ENCODE measurements around the gene ENKD1.

Gene ENKD1

GRCh38 chr16:67662653-67663010 lies 3.9 kb downstream of the ENKD1 start:
- no peak for DNase-seq

DNA sequence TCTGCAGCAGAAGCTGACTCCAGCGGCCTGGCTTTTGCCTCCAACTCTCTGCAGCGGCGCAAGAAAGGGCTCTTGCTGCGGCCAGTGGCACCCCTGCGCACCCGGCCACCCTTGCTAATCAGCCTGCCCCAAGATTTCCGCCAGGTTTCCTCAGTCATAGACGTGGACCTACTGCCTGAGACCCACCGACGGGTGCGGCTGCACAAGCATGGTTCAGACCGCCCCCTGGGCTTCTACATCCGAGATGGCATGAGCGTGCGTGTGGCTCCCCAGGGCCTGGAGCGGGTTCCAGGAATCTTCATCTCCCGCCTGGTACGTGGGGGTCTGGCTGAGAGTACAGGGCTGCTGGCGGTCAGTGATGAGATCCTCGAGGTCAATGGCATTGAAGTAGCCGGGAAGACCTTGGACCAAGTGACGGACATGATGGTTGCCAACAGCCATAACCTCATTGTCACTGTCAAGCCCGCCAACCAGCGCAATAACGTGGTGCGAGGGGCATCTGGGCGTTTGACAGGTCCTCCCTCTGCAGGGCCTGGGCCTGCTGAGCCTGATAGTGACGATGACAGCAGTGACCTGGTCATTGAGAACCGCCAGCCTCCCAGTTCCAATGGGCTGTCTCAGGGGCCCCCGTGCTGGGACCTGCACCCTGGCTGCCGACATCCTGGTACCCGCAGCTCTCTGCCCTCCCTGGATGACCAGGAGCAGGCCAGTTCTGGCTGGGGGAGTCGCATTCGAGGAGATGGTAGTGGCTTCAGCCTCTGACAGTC lies 4.5 kb downstream of the ENKD1 start:
- DNase-seq, result no peak

- peak; percentile 22 for DNase-seq
Observed at GRCh38 chr16:67661101-67661761, 5.3 kb downstream of the ENKD1 start.

DNA sequence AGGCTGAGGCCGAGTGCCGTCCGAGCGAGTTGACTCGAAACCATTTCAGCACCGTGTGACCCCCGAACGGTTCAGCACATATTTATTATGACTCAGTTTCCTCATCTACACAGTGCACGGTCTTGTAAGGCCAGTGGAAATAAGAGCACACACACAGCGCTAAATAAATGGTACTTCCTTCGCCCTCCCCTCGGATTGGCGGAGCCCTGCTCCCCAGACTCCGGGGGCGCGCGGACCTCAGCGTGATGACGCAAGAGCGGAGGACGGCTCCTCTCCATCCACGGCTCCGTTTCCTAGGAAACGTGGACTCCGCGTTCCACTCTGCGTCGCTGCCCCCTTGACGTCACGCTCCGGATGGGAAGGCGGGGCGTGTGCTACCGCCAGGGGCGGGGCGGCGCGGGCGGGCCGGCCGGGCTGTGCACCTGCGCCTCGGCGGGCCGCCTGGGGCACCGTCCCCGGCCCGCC lies 6.0 kb downstream of the ENKD1 start, which contains the start of gene PARD6A:
PARD6A (plus strand) TSS at position 397 of the 465 bp plus-strand sequence. CDS start 79 bp downstream, outside the sequence.
- peak; percentile 97 for DNase-seq

- DNase-seq, result peak; percentile 89
Observed at GRCh38 chr16:67659675-67660563, 6.6 kb downstream of the ENKD1 start, which contains the start of gene ACD. Gene ACD (minus strand): TSS chr16:67660260. CDS start chr16:67660220, 40 bp downstream.

- no peak for DNase-seq
Observed at GRCh38 chr16:67658849-67659674, 7.5 kb downstream of the ENKD1 start.

DNA sequence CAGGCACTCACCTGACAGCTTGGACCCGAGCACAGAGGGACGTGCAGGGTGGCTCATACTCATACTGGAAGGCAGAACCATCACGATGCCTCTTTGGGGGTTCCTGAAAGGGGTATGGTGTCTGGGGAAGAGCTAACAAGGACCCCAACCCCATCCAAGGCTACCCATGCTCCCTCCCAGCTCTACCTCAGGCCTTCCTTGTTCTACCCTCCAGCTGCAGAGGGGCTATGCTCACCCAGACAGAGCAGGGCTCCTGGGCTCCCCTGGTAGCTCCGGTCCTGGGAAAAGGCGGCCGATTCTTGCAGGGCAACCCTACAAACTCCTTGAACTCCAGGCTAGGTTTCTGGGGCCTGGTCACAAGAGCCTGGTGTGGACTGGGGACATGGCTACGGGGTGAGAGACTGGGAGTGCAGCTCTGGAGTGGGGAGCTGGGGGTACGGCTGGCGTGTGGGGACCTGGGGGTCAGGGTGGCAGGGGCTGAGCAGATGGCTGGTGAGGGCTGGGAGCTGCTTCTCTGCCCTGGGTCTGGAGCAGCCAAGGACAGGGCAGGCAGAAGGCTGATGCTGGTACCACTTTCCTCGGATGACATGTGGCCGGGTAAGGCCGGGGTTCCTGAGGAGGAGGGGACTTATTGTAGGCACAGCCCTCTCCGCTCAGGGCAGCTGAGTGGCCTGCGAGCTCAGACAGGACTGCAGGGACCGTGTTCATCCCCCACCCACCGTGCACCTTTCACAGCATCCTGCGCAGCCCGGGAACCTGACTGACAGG lies 8.6 kb downstream of the ENKD1 start:
- DNase-seq, result no peak

DNA sequence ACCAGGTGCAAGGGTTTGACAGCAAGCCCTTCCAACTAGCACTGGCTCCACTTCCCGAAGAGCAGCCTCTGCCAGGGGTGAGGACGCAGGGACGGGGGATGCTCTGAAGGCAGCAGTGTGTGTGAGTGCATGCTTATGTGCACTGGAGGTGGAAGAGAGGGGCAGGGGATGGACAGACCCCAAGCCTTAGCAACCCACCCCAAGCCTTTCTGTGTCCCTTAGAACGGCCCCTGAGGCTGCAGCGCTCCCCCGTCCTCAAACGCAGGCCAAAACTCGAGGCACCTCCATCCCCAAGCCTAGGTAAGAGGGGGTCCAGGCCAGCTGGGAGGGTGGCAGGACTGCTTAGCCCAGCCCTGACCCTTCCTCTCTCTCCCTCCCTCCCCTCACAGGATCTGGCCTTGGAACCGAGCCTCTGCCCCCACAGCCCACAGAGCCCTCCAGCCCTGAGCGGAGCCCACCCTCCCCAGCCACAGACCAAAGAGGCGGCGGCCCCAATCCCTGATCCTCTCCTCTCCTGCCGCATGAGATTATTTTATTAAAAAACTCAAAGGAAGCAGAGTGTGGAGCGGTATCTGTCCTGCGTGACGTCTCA lies 9.4 kb downstream of the ENKD1 start:
- no peak for DNase-seq

DNA sequence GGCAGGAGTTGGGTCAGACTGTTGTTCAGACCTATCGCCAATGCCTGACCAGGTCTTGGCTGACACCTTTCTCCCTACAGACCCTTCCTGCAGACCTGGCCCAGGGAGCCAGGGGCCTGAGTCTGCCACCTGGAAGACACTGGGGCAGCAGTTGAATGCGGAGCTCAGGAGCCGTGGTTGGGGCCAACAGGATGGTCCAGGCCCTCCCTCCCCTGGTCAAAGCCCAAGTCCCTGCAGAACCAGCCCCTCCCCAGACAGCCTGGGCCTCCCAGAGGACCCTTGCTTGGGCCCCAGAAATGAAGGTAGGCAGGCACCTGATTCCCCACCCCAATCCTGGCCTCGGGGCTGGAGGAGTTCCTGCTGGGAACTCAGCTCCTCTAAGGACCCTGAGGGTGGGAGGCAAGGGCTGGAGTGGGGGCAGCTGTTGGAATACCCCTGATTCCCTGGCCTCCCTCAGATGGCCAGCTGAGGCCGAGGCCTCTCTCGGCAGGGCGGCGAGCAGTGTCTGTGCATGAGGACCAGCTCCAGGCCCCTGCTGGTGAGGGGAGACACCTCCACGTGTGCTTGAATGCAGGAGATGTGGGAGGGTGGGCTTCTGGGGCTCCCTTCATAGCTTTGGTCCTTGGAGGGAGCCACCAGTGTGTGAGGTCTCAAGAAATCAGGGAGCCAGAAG lies 10.1 kb downstream of the ENKD1 start:
- DNase-seq, result no peak

DNA sequence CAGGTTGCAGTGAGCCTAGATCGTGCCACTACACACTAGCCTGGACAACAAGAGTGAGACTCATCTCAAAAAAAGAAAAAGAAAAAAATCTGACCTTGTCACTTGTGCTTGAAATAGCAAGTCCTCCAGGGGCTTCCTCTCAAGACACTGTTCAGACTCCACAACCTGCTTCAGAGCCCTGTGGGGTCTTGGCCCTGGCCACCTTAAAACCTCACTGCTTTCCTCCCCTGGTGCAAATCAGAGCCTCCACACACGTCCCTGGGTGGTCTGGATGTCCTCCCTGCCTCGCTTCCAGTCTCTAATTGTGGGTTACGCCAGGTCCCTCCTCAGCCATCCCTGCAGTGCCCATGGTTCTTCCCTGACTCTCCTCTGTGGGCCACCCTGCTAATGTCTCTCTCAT lies 11.2 kb downstream of the ENKD1 start:
- no peak for DNase-seq

GRCh38 chr16:67654403-67654911 lies 12.1 kb downstream of the ENKD1 start:
- DNase-seq, result no peak

GRCh38 chr16:67653789-67654402 lies 12.7 kb downstream of the ENKD1 start:
- no peak for DNase-seq

DNA sequence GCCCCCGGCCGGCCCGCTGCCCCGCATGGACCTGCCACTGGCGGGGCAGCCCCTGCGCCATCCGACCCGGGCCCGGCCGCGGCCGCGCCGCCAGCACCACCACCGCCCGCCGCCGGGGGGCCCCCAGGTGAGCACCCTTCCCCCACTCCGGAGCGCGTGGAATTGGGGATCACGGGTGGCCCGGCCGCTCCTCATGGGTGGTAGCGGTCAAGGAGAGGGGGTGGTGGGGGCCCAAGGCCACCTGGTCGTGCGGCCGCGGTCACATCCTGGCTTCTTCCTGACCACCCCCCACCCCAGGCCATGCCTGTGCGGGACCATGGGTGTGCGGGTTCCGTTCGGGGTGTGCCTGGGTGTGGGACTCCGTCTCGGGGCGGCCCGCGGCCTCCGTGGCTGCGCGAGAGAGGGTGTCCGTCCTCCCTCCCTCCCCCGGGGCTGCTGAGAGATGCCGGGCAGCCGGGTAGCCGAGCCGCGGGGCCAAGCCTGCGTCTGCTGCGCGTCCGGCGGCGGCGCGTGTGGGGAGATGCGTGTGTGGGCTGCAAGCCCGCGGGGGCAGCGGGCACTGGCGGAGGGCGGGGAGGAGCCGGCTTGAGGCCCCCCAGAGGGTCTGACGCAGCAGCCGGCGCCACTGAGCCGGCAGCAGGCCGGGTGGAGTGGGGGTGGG lies 13.3 kb downstream of the ENKD1 start:
- DNase-seq, result peak; percentile 20

DNA sequence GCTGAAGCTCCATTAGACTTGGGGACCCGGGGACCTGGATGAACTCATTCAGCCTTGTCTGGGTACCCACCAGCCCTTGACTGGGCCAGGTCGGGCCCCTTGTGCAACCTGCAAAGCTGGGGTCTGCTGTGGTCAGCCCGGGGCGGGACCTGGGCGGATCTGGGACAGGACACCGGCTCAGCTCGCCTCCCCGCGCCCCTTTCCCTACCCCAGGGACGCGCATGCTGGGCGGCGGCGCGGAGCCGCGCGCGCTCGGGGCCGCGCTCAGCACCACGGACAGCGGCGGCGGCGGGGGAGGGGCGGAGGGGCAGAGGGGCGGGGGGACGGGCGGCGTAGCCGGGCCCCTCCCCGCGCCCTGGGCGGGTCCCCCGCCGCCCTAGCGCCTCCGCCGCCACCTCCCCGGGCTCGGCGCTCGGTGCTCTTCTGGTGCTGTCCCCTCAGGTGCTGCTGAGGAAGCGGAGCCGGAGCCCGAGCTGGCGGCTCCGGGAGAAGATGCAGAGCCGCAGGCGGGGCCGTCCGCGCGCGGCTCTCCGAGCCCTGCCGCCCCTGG lies 13.9 kb downstream of the ENKD1 start:
- DNase-seq, result no peak

DNA sequence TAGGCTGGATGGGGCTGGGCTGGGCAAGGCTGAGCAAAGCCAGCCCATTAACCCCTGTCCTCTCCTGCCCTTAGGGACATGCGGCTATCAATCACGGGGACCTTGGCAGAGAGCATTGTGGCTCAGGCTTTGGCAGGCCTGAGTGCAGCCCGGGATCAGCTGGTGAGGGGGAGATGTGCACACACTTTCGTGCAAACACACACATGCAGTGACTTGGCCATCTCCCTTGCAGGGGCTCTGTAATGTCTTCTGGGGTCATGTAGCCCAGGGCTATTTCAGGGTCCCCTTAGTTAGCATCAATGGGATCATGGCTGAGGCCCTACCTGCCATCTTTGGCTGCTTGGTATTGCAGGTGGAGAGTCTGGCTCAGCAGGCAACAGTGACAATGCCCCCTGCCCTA lies 14.7 kb downstream of the ENKD1 start:
- no peak for DNase-seq

DNA sequence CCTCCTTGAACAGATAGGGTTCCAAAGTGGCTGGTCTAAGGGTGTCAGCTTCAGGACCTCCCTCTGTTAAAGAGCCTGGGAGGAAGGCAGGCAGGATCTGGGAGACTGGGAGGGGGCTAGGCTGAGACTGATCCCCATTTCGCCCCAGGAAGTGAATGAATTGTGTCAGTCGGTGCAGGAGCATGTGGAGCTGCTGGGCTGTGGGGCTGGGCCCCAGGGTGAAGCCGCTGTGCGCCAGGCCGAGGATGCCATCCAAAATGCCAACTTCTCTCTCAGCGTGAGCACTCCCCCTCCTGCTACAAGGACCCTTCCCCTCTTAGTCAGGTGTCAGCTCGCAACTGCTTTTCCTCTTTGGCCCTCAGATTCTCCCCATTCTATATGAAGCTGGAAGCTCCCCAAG lies 15.5 kb downstream of the ENKD1 start:
- DNase-seq, result no peak

- DNase-seq, result no peak
Observed at GRCh38 chr16:67650023-67650422, 16.5 kb downstream of the ENKD1 start.

- no peak for DNase-seq
Observed at GRCh38 chr16:67649494-67649931, 17.0 kb downstream of the ENKD1 start.

All from fibroblast of skin of abdomen (primary cell).